Ureter (tissue), 1 donor: Measurements from ENCODE around the gene RNF31. TPM values are rescaled to one million over a fixed set of nuclear protein-coding genes. Genes with fewer than 3 reads are reported as not detected.

Source experiments
- DNase-seq: peaks from one replicate; pipeline ENCODE4 v3.0.0-alpha.2; 2020; ENCODE audit warnings: low spot score
- total RNA-seq: library from RNA; stranded (reverse); gene quantifications from one replicate; pipeline ENCODE4 v1.2.4, GENCODE V29; 2023
- donor health status: DM: yes; HTN: yes; CAD: no.

The RNF31 gene
- total RNA-seq, 1 donor from 2014 or later: 86.6 TPM

GRCh38 chr14:24137529-24138395, 9.5 kb upstream of the RNF31 start:
- no peak for DNase-seq

- DNase-seq: no peak
These were observed 8.7 kb upstream of the RNF31 start for GRCh38 chr14:24138396-24139271.

- no peak for DNase-seq
These were observed 7.9 kb upstream of the RNF31 start for GRCh38 chr14:24139272-24139934.

GRCh38 chr14:24141097-24141880, 6.0 kb upstream of the RNF31 start, which contains the start of gene EMC9:
TSS of gene EMC9 (minus strand) at chr14:24141591. CDS start at chr14:24141304, 287 bp downstream.
- peak; percentile 100 for DNase-seq

- DNase-seq: no peak
These were observed 3.8 kb upstream of the RNF31 start for GRCh38 chr14:24143511-24143910.

GRCh38 chr14:24144451-24144850, 2.8 kb upstream of the RNF31 start:
- DNase-seq: no peak

GRCh38 chr14:24145219-24145618, 2.1 kb upstream of the RNF31 start:
- no peak for DNase-seq

- DNase-seq: no peak
These were observed 1.4 kb upstream of the RNF31 start for GRCh38 chr14:24145690-24146452.

- peak; percentile 94 for DNase-seq
These were observed 783 bp upstream of the RNF31 start, which contains the start of gene PSME2 for GRCh38 chr14:24146453-24146977. TSS of gene PSME2 (minus strand) at chr14:24146610. CDS start at chr14:24146581, 29 bp downstream.

GRCh38 chr14:24147761-24148428, 597 bp downstream of the RNF31 start:
- DNase-seq: no peak

- no peak for DNase-seq
These were observed 2.1 kb downstream of the RNF31 start for GRCh38 chr14:24149302-24149969.

- DNase-seq: no peak
These were observed 2.8 kb downstream of the RNF31 start for GRCh38 chr14:24150061-24150460.

- DNase-seq: no peak
These were observed 3.3 kb downstream of the RNF31 start for GRCh38 chr14:24150567-24150966.

- DNase-seq: no peak
These were observed 3.7 kb downstream of the RNF31 start for GRCh38 chr14:24150993-24151392.

- DNase-seq: no peak
These were observed 4.2 kb downstream of the RNF31 start for GRCh38 chr14:24151404-24152080.

GRCh38 chr14:24155100-24155499, 7.8 kb downstream of the RNF31 start:
- no peak for DNase-seq

GRCh38 chr14:24156840-24157239, 9.5 kb downstream of the RNF31 start:
- DNase-seq: no peak

- DNase-seq: no peak
These were observed 10.0 kb downstream of the RNF31 start for GRCh38 chr14:24157331-24157730.
